GM21737 (cell line): Measurements from ENCODE around the gene KCNMA1.

Source experiments
- ATAC-seq: cut with Tn5 transposase; IDR thresholded peaks from one replicate; pipeline ENCODE4 v1.9.1; 2021; ENCODE audit warnings: mild to moderate bottlenecking, moderate library complexity; ENCODE audit not compliant: unreplicated experiment

Gene KCNMA1

DNA sequence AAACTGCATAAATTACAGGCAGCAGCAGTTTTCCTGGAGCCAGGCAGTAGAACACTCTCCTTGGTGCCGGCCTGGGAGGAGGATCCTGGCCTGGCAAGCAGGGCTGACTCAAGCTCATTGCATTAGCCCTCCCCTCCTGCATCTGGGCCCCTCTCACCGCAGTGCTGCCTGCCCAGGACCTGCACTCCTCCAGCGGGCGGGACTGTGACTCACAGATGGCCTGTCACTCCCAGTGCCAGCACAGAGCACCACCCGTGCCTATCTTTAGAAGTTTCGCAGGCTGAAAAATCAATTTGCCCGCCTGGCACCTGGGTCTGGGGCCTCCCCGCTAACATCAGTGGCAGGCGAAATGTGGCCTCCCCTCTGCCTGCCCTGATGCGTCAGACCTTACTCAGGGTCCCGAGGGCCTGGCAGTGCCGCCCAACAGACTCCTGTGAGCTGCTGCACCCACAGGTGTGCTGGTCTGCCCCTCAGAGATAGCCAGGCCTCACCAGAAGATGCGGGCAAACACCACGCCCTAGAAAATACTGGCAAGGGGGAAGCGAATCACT lies 123.8 kb downstream of the KCNMA1 start:
- no peak for ATAC-seq

GRCh38 chr10:77513220-77513619 lies 124.4 kb downstream of the KCNMA1 start:
- ATAC-seq: no peak

DNA sequence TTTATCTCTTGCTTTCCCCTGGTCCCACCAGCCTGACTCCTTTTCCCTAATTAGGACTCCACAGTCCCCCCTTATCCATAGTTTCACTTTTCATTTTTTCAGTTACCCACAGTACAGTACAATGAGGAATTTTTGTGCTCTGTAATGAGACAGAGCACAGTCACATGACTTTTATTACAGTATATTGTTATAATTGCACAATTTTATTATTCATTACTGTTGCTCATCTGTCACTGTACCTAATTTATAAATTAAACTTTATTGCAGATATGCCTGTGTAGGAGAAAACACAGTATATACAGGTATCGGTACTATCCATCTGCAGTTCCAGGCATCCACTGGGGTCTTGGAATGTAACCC lies 125.4 kb downstream of the KCNMA1 start:
- no peak for ATAC-seq

DNA sequence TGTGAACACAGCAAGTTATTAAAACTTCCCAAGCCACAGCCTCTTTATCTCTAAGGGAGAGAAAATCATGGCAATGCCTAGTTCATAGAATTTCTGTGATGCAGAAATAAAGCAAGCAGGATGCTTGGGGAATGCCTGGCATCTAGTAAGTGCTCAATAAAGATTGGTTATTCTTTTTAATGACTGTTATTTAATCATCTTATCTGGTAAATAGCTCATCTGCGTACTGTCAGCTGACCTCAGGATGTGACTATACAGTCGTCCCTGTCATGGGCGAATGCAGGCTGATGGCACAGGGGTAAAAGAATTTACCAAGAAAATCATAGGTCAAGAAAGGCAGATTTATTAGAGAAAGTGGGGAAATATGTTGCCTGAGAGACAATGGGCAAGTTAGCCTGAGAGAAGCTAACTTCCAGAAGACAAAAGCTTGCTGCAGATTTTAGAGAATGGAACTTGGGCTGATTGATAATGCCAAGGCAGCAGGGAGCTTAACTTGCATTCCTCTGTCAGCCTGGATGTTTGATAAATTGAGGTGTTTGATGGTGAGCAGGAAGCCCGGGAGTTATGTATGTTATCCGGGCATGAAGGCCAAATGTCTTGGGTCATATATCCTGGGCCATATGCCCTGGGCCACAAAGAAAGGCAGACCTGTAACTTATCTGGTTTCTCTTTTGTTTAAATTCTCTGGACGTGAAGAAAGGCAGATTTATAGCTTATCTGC lies 126.0 kb downstream of the KCNMA1 start:
- ATAC-seq: no peak

DNA sequence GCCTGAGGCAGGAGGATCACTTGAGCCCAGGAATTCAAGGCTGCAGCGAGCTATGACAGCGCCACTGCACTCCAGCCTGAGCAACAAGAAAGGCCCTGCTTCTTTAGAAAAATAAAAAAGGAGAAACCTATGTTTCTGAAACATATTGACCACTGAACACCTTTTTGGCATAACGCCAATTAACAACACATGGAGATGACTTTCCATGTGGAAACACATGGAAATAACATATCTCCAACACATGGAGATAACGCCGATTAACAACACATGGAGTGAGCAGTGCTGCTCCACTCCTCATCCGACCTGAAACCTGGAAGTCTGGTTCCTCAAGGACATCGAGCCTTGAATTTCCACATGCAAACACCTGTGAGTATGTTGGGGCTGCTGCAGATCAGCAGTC lies 126.9 kb downstream of the KCNMA1 start:
- ATAC-seq: no peak

DNA sequence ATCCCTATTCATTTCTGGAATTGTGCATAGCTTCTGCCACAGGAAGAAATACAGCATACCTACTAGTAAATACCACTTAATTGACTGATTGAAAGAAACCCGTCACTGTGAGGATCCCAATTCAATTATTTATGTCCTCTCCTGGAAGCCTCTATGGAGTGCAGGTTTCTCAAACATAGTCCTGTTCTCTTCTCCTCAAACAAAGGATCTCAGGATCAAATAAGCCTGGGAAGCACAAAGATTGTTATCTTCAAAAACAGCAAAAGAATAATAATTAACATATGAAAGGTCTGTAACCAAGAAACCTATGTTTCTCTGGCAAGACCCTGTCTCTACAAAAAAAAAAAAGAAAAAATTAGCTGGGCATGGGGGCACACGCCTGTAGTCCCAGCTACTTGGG lies 127.3 kb downstream of the KCNMA1 start:
- no peak for ATAC-seq

GRCh38 chr10:77509391-77509790 lies 128.2 kb downstream of the KCNMA1 start:
- no peak for ATAC-seq

- no peak for ATAC-seq
Measured at GRCh38 chr10:77507291-77507880, 130.2 kb downstream of the KCNMA1 start.

GRCh38 chr10:77506517-77507200 lies 130.9 kb downstream of the KCNMA1 start:
- no peak for ATAC-seq

GRCh38 chr10:77505431-77506334 lies 131.9 kb downstream of the KCNMA1 start:
- no peak for ATAC-seq

- ATAC-seq: no peak
Measured at GRCh38 chr10:77504873-77505257, 132.7 kb downstream of the KCNMA1 start.

GRCh38 chr10:77504196-77504872 lies 133.3 kb downstream of the KCNMA1 start:
- no peak for ATAC-seq

- ATAC-seq: no peak
Measured at GRCh38 chr10:77501846-77502261, 135.8 kb downstream of the KCNMA1 start.

DNA sequence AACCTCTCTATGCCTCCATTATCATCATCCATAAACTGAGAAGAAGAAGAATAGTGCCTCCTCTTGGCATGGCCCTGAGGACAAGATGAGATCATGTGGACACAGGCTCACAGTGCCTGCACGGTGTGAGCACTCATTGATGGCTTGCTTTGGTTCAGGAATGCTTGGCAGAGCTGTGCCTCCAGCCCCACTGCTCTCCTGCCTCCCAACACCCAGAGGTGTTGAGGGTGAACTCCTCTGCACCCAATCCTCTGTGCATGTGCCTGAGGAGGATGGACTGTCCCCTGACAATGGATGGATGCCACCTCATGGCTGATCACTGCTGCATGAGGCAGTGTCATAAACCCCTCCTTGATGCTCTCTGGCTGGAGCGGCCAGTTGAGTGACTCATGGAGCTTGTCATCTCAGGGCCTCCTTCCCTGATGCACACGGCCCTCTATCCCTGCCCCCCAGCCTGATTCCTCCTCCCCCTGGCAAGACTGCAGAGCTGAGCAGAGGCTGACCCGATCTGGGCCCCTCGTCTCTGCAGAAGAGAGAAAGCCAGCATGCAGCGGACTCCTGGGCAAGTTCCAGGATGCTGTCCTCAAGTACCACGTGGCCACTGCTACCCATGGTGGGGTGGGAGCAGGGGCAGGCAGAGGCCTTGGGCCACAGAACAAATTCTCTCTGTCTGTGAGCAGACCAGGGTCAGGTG lies 136.3 kb downstream of the KCNMA1 start:
- ATAC-seq: no peak

GRCh38 chr10:77500754-77501151 lies 136.9 kb downstream of the KCNMA1 start:
- ATAC-seq: no peak

DNA sequence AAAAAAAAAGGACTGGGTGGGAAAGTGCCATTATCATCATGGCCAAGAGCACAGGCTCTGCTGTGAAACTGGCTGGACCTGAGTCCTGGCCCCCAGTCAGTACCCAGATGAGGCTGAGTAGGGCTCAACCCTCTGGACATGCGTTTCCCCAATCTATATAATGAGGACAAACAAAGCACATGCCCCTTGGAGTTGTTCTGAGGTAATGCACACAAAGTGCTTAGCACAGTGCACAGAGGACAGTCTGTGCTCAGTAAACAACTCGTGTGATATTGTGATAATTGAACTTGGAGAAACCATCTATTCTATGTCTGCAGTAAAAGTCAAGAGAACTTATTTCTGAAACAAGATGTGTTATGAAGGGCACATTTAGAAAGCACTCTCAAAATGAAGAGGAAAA lies 138.8 kb downstream of the KCNMA1 start:
- ATAC-seq: no peak

DNA sequence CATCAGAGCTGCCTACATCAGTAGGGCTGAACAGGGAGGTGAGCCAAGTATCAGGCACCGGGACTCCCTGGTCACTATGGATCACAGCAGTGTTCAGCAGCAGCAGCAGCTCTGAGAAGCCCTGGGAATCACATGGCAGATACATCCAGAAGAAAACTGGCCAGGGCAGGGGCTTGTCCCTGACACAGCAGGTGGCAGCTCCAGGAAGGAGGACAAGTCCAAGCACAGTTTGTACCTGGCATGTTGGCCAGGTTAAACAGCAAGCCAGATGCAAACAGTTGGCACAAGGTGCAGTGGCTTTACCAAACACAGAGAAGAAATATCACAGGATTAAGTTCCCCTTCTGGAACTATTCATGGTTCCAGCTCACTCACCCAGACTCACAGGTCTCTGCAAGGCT lies 139.4 kb downstream of the KCNMA1 start:
- ATAC-seq: no peak

DNA sequence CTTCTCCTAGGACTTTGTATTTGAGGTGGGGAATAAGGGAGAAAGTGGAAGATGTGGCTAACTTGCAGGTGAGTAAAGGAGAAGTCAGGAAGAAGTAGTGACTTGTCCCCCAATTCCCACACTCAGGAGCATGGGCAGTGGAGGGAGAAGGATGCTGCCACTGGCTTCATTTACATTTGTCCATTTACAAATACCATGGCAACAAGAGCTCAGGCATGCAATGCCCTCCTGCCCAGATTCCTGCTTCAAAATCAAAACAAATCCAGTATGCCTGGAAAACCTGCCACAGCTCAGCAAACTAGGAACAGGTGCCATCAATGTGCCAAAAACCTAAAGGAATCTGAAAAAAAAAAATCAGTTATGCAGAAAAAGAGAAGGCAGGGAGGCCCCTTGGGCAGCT lies 139.9 kb downstream of the KCNMA1 start:
- ATAC-seq: no peak

DNA sequence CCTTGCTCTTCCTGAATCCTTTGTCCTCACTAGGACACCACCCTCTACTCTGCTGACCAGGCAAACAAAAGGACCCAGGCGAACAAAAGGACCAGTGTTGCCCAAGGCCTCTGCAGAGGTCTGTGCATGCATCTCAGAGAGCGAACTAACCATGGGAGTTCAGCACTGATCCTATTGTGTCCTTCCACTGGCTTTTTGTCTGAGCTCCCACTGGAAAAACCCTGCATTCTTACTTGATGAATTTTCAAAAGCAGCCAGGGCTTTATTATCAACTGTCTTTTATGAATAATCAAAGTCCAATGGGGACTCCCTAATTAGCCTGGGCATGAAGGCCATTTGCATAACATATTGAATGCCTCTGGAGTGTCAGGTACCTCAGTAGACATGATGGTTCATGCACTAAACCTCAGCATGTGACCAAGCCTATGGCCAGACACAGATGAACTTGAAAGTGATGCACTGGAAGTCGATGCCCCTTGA lies 140.6 kb downstream of the KCNMA1 start:
- no peak for ATAC-seq
